KG1 (cell line): ENCODE data around the gene NFU1.
A peak's percentile ranks its signal among the peaks of the same experiment; 100 is the strongest.

Experiments
- DNase-seq: peaks from one replicate; lab custom pipeline; 2025; lab: John Stamatoyannopoulos, UW

NFU1 gene

DNA sequence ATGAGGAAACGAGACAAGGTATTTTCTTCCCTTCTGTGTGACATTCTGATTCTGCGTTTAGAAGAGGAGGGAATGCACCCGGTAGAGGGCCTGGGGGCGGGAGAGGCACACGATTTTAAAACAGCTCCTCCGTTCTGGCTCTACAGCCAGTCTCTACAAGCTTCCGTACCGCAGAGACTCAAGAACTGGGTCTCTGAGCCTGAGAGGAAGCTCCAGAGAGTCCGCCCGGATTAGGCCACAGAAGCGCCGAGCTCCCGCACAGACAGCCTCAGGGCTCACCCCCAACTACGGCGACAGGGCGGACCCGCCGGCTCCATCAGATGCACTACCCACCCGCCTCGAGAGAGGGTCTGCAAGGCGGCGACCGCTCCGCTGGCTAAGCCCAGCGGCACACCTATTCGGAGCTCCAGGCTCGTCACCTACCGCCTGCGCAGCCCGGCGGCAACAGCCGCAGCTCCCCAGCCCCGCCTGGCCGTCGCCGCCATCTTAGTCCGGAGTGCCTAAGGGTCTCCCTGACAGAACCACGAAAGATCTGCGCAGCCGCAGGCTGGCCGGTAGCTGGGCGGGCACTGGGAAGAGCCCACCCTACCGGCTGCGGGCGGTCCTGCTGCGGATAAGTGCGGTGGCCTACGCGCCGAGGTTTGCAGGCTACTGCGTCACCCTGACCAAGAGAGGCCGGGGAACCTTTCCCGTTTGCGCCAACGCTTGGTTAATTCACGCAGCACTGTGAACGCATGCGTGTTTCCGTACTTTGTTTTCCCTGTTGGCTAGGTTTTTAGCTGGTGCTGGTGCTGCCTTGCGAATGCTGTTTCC lies at the start of gene NFU1:
NFU1 (minus strand) TSS at position 498 of the 813 bp plus-strand sequence; CDS start at position 485, 13 bp downstream.
- DNase-seq = peak; percentile 75

DNA sequence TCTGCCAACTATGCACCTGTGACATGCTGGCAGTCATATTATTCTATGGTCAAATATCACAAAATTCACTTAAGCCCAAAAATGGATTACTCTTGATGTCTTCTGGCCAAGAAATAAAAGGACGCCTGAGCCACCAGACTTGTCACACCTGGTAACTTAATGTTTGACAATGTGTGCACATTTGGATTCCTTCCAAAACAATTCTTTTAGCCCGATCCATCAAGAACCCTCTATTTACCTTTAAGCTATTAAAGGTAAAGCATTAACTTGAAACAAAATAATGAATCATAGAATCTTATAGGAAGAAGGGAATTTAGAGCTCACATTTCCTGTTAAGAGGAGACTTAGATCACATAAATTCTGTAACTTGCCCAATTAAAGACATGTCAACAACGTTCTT lies 46.5 kb upstream of the NFU1 start:
- no peak for DNase-seq

DNA sequence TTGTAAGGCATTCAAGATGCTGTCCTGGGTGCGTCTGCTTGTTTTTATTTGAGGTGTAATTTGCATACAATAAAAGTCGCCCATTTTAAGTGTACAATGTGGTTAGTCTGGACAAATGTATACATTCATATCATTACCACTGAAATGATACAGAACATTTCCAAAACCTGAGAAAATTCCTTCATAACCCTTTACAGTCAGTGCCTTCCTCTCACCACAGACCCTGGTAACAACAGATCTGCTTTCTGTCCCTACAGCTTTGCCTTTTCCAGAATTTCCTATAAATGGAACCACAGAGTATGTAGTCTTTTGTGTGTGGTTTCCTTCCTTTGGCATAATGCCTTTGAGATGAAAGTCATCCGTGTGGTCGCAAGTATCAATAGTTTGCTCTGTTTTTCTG lies 45.8 kb upstream of the NFU1 start:
- DNase-seq = no peak

DNA sequence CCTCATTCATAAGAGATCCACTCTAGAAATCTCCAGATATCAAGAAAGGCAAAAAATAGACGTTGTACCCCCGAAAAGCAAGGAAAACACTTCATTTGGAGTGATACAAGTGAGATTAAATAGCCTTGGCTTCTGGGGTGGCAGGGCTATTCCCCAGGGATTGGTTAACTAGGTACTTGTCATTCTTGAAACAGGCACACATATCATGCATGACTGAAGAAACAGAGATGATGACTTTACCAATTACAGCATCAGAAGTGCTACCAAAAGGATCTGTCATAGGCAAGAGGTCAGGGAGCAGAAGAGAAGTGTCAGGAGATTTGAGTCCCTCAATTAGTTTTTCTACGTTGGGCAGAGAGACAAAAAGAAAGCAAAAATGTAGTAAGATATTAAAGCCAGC lies 45.2 kb upstream of the NFU1 start:
- DNase-seq = no peak

DNA sequence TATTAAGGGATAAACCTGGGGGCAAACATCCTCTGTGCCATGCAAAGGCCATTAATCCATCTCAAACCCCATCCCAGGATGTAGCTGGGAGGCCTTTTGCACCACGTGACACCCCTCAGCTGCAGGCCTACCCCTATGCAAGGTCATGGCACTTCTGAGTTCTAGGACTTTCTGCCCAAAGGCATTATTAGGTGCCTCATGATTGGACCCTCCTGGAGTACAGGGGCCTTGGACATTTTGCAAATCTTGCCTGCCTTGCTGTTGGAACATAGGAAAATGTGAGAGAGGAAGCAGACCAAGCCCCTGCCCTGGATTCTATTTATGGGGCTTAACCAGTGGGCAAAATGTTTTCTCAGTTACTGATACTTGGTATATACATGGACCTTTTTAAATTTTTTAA lies 44.2 kb upstream of the NFU1 start:
- DNase-seq = no peak

DNA sequence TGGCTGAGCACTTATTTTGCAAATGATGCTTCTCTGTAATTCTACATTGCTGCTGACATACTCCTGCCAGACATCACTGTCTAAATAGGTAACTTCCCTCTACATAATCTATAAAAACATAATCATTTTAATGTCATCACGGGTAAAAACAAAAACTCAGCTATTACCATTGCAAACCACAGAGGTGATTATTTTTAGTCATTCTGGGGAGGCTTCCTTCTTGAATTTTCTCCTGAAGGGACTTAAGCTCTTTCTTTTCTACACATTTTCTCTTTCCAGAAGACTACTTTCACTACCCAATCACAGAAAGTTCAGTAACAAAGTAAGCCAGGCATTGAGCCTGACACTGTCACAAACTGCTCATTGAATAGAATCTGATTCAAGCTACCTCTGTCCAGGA lies 40.4 kb upstream of the NFU1 start:
- no peak for DNase-seq

DNA sequence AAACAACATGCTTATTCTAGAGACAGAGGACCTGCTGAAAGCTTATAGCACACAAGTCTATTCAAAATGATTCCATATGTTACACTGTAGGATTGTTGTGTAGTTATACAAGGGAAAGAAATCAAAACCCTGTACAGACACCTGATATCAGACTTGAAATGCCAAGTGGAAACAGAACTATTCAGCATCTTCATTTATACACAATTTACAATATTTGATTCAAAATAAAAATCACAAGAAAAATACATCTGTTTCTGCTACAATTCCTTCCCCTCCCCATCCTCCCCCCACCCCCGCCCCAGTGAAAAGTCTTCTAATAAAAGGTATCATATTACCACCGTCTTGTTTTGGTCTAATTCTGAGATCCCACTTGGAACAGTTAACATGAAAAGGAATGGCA lies 37.5 kb upstream of the NFU1 start:
- DNase-seq = no peak

DNA sequence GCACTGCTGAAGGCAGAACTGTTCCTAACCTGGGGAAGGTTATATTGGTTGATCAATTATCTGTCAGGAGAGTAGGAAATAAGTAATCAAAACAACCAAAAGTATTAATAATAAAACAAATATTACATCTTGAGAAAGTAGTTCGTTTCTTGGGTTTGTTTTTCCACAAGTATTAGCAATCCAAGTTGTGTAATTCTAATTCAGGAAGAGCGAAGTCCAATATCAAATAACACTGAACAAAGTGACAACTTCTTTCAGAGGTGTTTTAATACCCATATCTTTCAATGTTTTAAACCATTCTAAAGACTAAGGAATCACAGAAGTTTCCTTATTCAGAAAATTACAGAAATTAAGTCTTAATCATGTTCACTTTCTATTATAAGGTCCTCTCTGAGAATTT lies 34.6 kb upstream of the NFU1 start:
- DNase-seq = no peak

DNA sequence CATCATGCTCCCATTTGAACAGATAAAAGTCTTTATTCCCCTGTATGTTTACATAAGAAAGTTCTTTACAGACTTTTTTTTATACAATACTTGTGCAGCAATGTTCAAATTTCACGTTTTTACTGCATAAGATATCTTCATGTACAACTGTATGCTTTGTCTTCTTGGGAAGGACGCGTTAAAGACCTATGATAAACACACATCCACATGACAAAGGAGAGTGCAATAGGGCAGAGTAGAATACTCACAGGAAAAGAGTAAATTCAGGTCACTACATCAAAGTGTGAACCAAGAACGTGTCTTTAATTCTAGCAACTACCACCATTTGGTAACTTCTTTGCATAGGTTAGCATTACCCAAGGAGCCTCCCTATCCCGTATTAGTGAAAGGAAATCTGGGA lies 33.7 kb upstream of the NFU1 start:
- no peak for DNase-seq

DNA sequence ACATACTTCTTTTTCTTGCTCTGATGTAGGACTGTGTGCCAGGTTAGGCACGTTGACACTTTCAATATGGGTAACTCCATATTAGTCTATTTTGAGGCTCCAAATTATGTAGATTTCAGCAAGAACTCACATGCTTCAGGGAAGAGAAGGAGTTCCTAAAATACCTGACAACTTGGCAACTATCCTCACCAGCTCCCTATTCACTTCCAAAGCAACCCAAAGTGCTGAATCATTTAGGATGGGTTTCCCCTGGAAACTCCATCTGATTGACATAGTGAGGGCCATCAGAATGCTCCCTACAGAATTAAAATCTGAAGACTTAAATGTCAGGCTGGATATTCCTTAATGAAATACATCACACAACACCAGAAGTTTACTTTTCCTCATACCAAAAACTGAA lies 32.5 kb upstream of the NFU1 start:
- DNase-seq = no peak

DNA sequence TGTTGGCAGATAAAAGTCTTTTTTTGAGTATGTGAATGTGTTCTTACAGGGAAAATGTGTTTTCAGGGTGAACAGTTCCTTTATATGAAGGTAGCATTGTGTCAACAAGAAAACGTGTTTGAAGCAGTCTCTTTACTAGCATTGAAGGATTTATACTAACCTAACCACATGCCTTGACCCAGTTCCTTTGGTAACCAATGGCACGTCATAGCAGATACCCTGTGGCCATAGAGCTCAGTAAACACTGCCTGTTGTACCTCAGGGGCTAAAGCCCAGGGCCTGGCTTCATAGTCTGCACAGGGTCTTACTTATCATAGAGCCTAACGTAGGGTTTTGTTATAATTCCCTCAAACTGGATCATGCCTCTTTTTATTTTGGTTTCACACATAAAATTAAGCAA lies 32.1 kb upstream of the NFU1 start:
- no peak for DNase-seq

DNA sequence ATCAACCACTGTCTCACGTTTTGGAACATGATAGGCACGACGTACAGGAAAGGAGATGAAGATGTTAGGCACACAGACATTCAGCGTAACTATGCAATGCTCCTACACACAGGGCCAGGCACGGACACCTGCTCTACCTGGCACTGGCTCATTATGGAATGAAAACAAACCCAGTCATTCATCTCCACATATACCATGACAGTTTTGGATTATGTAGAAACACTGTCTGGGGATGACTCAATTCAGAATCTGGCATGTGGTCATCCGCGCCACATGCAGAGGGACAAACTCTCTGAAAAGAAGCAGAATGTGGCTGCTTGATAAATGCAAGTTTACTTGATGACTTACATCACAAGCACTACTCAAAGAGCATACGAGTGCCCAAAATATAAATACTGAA lies 29.5 kb upstream of the NFU1 start:
- no peak for DNase-seq

DNA sequence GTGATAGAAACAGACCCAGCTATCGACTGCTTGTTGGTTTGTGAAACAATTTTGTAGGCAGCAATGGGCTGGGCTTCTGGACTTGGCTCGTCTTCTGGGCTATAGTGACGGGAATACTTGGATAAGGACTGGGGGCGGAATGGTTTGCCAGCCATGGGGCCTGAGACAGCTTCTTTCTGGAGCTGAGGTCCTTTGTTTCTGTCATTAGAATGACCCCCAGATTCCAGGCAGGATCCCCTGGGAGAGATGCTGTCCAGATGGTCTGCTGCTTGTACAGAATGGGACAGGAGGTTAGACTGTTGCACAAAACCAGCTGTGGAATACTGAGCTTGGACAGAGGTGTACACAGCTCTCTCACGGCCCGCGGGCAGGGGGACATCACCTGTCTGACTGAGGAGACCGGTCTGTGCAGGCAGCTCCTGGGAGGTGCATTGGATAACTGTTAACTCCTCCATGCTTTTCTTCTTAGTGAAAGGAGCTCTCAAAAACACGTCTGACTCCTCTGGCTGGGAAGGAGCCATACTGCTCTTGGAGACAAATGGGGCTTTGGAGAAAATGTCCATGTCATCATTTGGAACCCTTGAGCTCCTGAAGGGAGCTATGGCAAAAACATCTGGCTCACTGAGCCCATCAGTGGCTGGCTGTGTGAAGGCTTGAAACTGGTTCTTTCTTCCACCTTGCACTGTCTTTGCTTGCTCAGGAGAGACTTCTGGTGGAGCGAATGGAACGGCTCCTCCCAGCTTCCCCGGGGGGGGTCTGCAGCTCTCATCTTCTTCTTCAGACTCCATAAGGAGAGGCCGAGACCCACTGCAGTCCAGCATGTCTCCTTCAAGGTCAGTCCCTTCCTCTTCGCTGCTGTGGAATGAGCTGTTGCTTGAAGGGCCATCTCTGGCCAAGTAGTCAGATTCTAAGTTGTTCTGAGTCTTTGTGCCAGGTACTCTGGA lies 28.6 kb upstream of the NFU1 start:
- no peak for DNase-seq

DNA sequence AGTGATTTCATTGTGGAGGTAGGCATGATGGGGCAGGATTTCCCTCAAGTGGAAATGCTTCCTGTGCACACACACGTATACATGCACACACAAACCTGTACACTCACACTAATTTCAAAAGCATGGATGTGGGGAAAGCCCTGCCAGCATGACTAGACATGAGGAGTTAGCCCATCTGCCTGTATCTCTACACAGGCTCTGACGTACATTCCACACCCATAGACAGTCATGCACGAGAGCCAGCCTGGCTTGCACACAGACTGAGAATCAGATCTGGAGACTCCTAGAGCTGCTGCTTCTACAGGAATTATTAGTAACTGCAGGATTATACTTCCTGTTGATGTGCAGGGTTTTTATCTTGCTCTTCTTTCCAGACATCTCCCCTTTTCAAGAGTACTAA lies 27.3 kb upstream of the NFU1 start:
- no peak for DNase-seq

DNA sequence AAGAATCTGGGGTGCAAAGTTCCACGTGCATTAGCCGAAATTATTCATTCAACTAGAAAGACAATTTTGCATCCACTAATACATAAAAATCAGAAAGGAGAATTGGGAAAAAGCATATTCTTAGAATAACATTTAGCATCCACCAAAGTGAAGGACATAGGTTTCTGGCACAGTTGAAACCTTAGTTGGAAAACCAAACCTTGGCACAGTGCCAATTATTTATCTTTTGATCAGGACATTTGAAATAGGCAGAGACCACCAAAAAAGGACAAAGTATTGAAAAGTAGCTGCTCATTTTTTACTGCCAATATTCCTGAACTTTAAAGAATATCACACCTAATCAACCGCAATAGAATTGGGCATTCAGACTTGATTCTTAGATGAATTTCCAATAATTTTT lies 25.5 kb upstream of the NFU1 start:
- DNase-seq = no peak

DNA sequence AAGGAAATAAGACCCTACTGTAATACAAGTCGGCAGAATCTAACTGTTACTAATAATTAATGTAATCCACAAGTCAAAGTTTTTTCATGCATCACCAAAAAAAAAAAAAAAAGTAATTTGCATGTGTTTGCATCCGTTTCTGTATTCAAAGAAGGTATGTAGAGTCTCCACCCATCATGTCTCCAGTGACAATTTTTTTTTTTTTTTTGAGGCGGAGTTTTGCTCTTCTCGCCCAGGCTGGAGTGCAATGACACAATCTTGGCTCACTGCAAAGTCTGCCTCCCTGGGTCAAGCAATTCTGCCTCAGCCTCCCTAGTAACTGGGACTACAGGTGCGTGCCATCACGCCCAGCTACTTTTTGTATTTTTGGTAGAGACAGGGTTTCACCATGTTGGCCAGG lies 24.2 kb upstream of the NFU1 start:
- no peak for DNase-seq

DNA sequence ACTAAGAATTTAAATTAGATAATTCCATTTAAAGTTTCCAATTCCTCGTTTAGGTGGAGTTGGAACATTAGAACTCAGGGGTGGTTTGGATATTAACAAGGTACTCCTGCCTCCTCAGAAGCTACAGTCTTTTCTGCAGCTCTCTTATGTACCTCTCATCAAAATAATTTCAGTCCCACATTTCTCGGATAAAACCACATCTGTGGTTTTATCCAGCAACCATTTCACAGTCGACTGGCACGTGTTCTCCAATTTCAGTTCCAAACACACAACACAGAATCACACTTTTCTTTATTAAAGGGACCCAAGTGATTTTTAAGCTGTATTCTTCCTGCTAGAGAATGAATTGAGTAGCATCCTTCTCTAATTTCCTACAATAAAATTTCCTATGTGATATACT lies 22.7 kb upstream of the NFU1 start:
- no peak for DNase-seq

DNA sequence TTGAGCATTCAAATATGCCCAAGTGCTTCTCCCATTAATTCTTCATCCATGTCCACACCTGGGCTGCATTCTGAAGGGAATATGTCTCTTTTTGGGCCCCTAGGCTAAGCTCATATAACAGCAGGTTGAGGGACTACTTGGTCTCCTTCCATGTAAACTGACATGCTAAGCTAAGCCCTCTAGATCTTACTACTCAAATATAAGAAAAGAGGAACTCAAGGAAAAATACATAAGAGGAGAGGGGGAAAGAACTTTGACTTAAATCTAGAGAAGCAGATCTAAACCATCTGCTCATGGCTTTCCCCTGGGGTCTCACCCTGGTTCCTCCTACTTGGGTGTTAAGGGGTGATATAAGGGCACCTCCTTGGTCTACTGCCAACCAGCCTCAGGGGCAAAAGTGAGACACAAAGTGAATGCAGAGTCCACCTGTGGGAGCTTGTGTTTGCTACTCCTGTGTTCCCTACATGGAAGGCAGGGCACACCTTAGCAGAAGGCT lies 19.8 kb upstream of the NFU1 start:
- no peak for DNase-seq

DNA sequence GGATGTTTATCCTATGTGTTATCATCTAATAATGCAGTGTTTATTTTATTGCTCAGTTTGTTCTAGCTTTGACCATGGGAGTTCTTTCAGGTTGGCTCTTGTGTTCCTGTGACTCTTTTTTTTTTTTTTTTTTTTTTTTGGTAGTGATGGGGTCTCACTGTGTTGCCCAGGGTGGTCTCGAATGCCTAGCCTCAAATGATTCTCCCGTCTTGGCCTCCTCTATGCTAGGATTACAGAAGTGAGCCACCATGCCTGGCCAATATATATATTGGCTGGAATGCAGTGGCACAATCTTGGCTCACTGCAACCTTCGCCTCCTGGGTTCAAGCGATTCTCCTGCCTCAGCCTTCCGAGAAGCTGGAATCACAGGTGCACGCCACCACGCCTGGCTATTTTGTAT lies 18.9 kb upstream of the NFU1 start:
- DNase-seq = no peak

DNA sequence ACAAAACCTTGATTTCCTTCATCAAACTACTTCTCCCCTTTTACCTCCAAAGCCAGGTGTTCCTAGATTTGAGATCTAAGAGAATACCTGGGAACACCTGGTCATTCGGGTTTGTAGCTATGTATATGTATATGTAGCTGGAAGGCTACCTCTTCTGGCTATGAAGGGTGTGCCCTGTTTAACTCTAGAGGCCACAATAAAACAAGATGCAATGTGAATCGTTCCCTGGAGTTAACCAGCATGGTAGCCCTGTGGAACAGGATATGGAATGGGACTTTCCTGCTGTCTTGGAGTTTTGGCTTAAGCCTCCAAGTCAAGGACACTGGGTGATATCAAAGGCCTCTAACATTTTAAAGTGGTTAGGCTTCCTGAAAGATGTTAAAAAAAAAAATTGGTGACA lies 17.7 kb upstream of the NFU1 start:
- DNase-seq = no peak

DNA sequence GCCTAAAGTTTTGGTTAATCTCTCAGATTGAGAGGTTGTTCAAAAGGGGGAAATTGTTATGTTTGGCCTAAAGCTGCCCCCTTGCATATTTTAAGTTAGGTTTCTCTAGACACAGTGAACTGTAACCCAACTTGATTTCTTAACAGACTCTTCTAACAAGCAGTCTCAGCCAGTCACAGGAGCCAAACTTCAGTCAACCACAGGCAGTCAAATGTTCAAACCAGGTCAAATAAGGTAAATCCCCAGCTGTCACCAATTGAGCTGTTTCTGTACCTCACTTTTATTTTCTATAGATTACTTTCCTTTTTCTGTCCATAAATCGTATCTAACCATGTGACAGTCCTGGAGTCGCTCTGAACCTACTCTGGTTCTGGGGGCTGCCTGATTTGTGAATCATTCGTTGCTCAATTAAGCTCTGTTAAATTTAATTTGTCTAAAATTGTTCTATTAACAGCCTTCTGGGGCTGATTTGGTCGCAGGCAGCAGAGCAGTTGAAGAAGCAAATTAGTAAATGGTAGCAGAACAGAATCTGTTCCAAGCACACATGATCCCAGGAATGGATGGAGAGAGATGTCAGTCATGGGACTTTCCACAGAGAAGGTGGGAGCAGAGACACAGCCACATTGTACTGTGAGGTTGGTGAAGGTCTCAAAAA lies 16.4 kb upstream of the NFU1 start:
- DNase-seq = no peak

DNA sequence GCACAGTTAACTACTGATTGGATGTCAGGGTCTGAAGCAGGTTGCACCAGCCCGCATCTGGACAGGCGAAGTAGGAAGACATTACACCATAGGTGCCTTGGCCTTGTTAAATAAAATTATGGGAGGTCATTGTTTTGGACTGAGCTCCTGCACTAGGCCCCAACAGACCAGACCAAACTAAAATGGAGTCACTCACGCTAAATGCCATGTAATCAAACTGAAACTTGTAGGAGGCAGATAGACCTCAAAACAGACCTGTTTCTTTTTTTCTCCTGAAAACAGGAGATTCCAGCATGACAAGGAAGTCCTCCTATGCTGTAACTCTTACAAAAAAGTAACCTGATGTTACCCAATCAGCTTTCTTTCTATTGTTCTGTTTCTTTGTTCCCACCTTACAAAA lies 15.5 kb upstream of the NFU1 start:
- DNase-seq = no peak
